Activated T-helper 2 cell treated with anti-CD3 and anti-CD28 coated beads, Interferon-gamma antibody, Interleukin-2, Interleukin-4, amounts not matched to agents 10 μg/mL and 5 μg/mL and 100 μg/mL, durations not matched to agents 14 hours and 24 hours and 36 hours (primary cell): ENCODE results near the gene MSLN. TPM values are rescaled to one million over a fixed set of nuclear protein-coding genes. Genes with fewer than 3 reads are reported as not detected.

Experiments
- DNase-seq: peaks from one replicate; pipeline ENCODE4 v3.0.0; 2021; ENCODE audit warnings: low spot score
- H3K27ac Mint-ChIP-seq: one replicate; pipeline ENCODE4 v1.8.0; 2021; ENCODE audit warnings: mixed read lengths
- H3K27me3 Mint-ChIP-seq: one replicate; pipeline ENCODE4 v1.8.0; 2021; ENCODE audit warnings: low read depth, mixed read lengths
- H3K36me3 Mint-ChIP-seq: one replicate; pipeline ENCODE4 v1.8.0; 2021; ENCODE audit warnings: low read depth, mixed read lengths
- H3K4me1 Mint-ChIP-seq: one replicate; pipeline ENCODE4 v1.8.0; 2021; ENCODE audit warnings: low read depth, mixed read lengths
- H3K4me3 Mint-ChIP-seq: one replicate; pipeline ENCODE4 v1.8.0; 2021; ENCODE audit warnings: low read depth, mild to moderate bottlenecking, moderate library complexity, mixed read lengths
- H3K9me3 Mint-ChIP-seq: one replicate; pipeline ENCODE4 v1.8.0; 2021; ENCODE audit warnings: mixed read lengths
- intact Hi-C: fragments of 100-400 bp; cut with micrococcal nuclease; formaldehyde crosslinking; loops from one replicate; pipeline ENCODE4 v1.15.1; 2023
- total RNA-seq: library from RNA; stranded (reverse); gene quantifications from 2 replicates; pipeline ENCODE4 v1.2.3, GENCODE V29; 2022

The MSLN gene
- total RNA-seq, 1 donor from 2014 or later = not detected

GRCh38 chr16:763369-764183, 3.0 kb downstream of the MSLN start:
- no peaks in the 10 kb centered on the region for H3K27me3 Mint-ChIP-seq
- H3K4me1 Mint-ChIP-seq = no peaks in the 10 kb centered on the region
- intact Hi-C loops = no loop called here
- no peak overlapping the region for H3K4me3 Mint-ChIP-seq
- H3K27ac Mint-ChIP-seq = no peak overlapping the region
- H3K9me3 Mint-ChIP-seq = no peaks in the 10 kb centered on the region
- H3K36me3 Mint-ChIP-seq = no peaks in the 10 kb centered on the region
- no peak for DNase-seq

- Mint-ChIP-seq H3K27me3 (no peaks in the 10 kb centered on the region), H3K9me3 (no peaks in the 10 kb centered on the region)
Measured at GRCh38 chr16:764184-764750, 3.7 kb downstream of the MSLN start.

GRCh38 chr16:764848-765487, 4.4 kb downstream of the MSLN start:
- no peak overlapping the region for H3K27ac Mint-ChIP-seq
- H3K36me3 Mint-ChIP-seq = no peaks in the 10 kb centered on the region
- H3K9me3 Mint-ChIP-seq = no peaks in the 10 kb centered on the region
- DNase-seq = no peak
- no peaks in the 10 kb centered on the region for H3K4me1 Mint-ChIP-seq
- H3K4me3 Mint-ChIP-seq = no peak overlapping the region
- H3K27me3 Mint-ChIP-seq = no peaks in the 10 kb centered on the region
- intact Hi-C loops = no loop called here

More at GRCh38 chr16:764184-764750, 3.7 kb downstream of the MSLN start:
- intact Hi-C loops = no loop called here
- Mint-ChIP-seq H3K4me3 (no peak overlapping the region), H3K27ac (no peak overlapping the region), H3K4me1 (no peaks in the 10 kb centered on the region), H3K36me3 (no peaks in the 10 kb centered on the region)
- no peak for DNase-seq

- Mint-ChIP-seq H3K4me1 (no peaks in the 10 kb centered on the region), H3K4me3 (no peak overlapping the region), H3K27me3 (no peaks in the 10 kb centered on the region), H3K27ac (no peak overlapping the region), H3K36me3 (no peaks in the 10 kb centered on the region), H3K9me3 (no peaks in the 10 kb centered on the region)
- no peak for DNase-seq
- intact Hi-C loops = no loop called here
Measured at GRCh38 chr16:765488-765865, 4.9 kb downstream of the MSLN start.

GRCh38 chr16:766008-766819, 5.7 kb downstream of the MSLN start:
- Mint-ChIP-seq H3K4me1 (no peaks in the 10 kb centered on the region), H3K27me3 (no peaks in the 10 kb centered on the region), H3K27ac (no peak overlapping the region), H3K9me3 (no peaks in the 10 kb centered on the region), H3K36me3 (no peaks in the 10 kb centered on the region), H3K4me3 (no peak overlapping the region)
- no peak for DNase-seq
- intact Hi-C loops = no loop called here

GRCh38 chr16:766820-767640, 6.5 kb downstream of the MSLN start:
- intact Hi-C loops = no loop called here
- H3K36me3 Mint-ChIP-seq = no peaks in the 10 kb centered on the region
- no peak overlapping the region for H3K4me3 Mint-ChIP-seq
- no peak overlapping the region for H3K27ac Mint-ChIP-seq
- H3K27me3 Mint-ChIP-seq = no peaks in the 10 kb centered on the region
- no peaks in the 10 kb centered on the region for H3K4me1 Mint-ChIP-seq
- no peak for DNase-seq
- H3K9me3 Mint-ChIP-seq = no peaks in the 10 kb centered on the region

- no peaks in the 10 kb centered on the region for H3K27me3 Mint-ChIP-seq
- DNase-seq = no peak
Measured at GRCh38 chr16:767743-768235, 7.3 kb downstream of the MSLN start.

GRCh38 chr16:768428-768827, 7.9 kb downstream of the MSLN start:
- Mint-ChIP-seq H3K9me3 (no peaks in the 10 kb centered on the region), H3K27me3 (no peaks in the 10 kb centered on the region), H3K27ac (no peak overlapping the region), H3K36me3 (no peaks in the 10 kb centered on the region), H3K4me1 (no peaks in the 10 kb centered on the region), H3K4me3 (no peak overlapping the region)
- no peak for DNase-seq
- intact Hi-C loops = no loop called here

More at GRCh38 chr16:767743-768235, 7.3 kb downstream of the MSLN start:
- intact Hi-C loops = no loop called here
- Mint-ChIP-seq H3K4me1 (no peaks in the 10 kb centered on the region), H3K9me3 (no peaks in the 10 kb centered on the region), H3K4me3 (no peak overlapping the region), H3K27ac (no peak overlapping the region), H3K36me3 (no peaks in the 10 kb centered on the region)

- Mint-ChIP-seq H3K27ac (no peak overlapping the region), H3K27me3 (no peaks in the 10 kb centered on the region), H3K9me3 (no peaks in the 10 kb centered on the region), H3K4me3 (no peak overlapping the region), H3K36me3 (no peaks in the 10 kb centered on the region), H3K4me1 (no peaks in the 10 kb centered on the region)
- intact Hi-C loops = no loop called here
- DNase-seq = no peak
Measured at GRCh38 chr16:769184-769784, 8.8 kb downstream of the MSLN start.

- no peak overlapping the region for H3K27ac Mint-ChIP-seq
- H3K27me3 Mint-ChIP-seq = no peaks in the 10 kb centered on the region
- no peak for DNase-seq
- no peak overlapping the region for H3K4me3 Mint-ChIP-seq
- H3K9me3 Mint-ChIP-seq = no peaks in the 10 kb centered on the region
- intact Hi-C loops = no loop called here
- H3K36me3 Mint-ChIP-seq = no peaks in the 10 kb centered on the region
- no peaks in the 10 kb centered on the region for H3K4me1 Mint-ChIP-seq
Measured at GRCh38 chr16:769934-770333, 9.4 kb downstream of the MSLN start.

- H3K36me3 Mint-ChIP-seq = no peaks in the 10 kb centered on the region
- intact Hi-C loops = no loop called here
- H3K4me1 Mint-ChIP-seq = no peaks in the 10 kb centered on the region
- H3K27ac Mint-ChIP-seq = no peak overlapping the region
- no peaks in the 10 kb centered on the region for H3K9me3 Mint-ChIP-seq
- no peaks in the 10 kb centered on the region for H3K27me3 Mint-ChIP-seq
- no peak for DNase-seq
- no peak overlapping the region for H3K4me3 Mint-ChIP-seq
Measured at GRCh38 chr16:770411-770810, 9.9 kb downstream of the MSLN start.

- H3K4me3 Mint-ChIP-seq = no peak overlapping the region
- peaks cover 2% of the 10 kb centered on the region for H3K4me1 Mint-ChIP-seq
Measured at GRCh38 chr16:772959-773358, 12.4 kb downstream of the MSLN start.

More at GRCh38 chr16:772959-773358, 12.4 kb downstream of the MSLN start:
- intact Hi-C loops = no loop called here
- DNase-seq = no peak
- Mint-ChIP-seq H3K9me3 (no peaks in the 10 kb centered on the region), H3K27me3 (no peaks in the 10 kb centered on the region), H3K27ac (no peak overlapping the region), H3K36me3 (no peaks in the 10 kb centered on the region)
